A673 (cell line): ENCODE measurements around the gene MARCHF2.

Experiments used
- EZH2 ChIP-seq: fragments of 200-600 bp; sonication (generic); IDR thresholded peaks from 2 replicates; pipeline ENCODE4 v1.6.1; 2017; ENCODE audit warnings: borderline replicate concordance, low read depth, mild to moderate bottlenecking, mixed read lengths, antibody characterized with exemption, low read length; ENCODE audit not compliant: poor library complexity, severe bottlenecking
- TF ChIP-seq, protein P1 (sequence below): fragments of 300-800, 200-600 bp; sonication (generic); conservative IDR thresholded peaks from 2 replicates; pipeline ENCODE4 v1.5.1; 2017; ENCODE audit warnings: low read depth, mild to moderate bottlenecking, antibody characterized with exemption, low read length, moderate library complexity, mixed read lengths

DNA sequence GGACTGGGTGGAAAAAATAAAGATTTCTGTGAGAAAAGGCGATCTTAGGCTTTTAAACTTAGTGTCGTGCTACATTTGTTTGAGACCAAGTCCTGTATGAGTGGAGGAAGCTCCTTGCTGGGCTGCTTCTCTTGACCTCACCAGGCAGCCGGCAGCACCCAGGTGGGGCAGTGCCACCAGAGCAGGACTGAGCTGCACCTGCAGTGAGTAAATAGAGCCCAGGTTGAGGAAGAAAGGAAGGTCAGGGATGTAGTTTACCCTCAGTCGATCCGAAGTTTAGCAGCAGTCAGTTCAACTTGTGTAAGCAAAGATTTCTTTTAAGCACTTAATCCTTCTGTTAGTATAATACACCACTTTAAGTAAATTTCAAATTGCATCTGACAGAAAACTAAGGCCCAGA lies 45.3 kb downstream of the MARCHF2 start:
- TF ChIP-seq, protein P1, sequence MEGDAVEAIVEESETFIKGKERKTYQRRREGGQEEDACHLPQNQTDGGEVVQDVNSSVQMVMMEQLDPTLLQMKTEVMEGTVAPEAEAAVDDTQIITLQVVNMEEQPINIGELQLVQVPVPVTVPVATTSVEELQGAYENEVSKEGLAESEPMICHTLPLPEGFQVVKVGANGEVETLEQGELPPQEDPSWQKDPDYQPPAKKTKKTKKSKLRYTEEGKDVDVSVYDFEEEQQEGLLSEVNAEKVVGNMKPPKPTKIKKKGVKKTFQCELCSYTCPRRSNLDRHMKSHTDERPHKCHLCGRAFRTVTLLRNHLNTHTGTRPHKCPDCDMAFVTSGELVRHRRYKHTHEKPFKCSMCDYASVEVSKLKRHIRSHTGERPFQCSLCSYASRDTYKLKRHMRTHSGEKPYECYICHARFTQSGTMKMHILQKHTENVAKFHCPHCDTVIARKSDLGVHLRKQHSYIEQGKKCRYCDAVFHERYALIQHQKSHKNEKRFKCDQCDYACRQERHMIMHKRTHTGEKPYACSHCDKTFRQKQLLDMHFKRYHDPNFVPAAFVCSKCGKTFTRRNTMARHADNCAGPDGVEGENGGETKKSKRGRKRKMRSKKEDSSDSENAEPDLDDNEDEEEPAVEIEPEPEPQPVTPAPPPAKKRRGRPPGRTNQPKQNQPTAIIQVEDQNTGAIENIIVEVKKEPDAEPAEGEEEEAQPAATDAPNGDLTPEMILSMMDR, result no peak
- TF ChIP-seq EZH2, result no peak
